A549 (cell line): Measurements from ENCODE around the gene ELK1. TPM values are rescaled to one million over a fixed set of nuclear protein-coding genes. Genes with fewer than 3 reads are reported as not detected.

ENCODE experiments used
- ATAC-seq, 2 experiments: fragments of 200-7000 bp in 1 of 2; fragments of >200 bp in 1 of 2; cut with Nextera tagmentation in 1 of 2; cut with Tn5 transposase in 1 of 2; 3 replicates each; pipeline versions ENCODE4 v1.8.0 to v1.9.1; 2018 to 2020; ENCODE audit warnings: mild to moderate bottlenecking in 1 of 2, moderate library complexity in 1 of 2
- CTCF ChIA-PET: fragments of 300-600 bp; sonication (Branson Sonifier 250); formaldehyde crosslinking; extraction: SDS; loops from one replicate; lab custom pipeline; 2021; ENCODE audit warnings: antibody characterized with exemption, inconsistent platforms; lab: Yijun Ruan, JAX
- POLR2A ChIA-PET: fragments of 350-600 bp; formaldehyde crosslinking; extraction: SDS; loops from one replicate; lab custom pipeline; 2021; ENCODE audit warnings: antibody characterized with exemption, inconsistent platforms; lab: Yijun Ruan, JAX
- DNase-seq, 2 experiments: peaks; one replicate each; pipeline versions ENCODE4 v3.0.0 to v3.0.0-alpha.2; 2011 to 2016; ENCODE audit warnings: low read depth in 1 of 2, low spot score in 1 of 2
- FAIRE-seq: peaks from 2 replicates; lab custom pipeline; 2011; peaks lifted over from hg19 to GRCh38; lab: Jason Lieb, UNC
- H3K27ac ChIP-seq, 2 experiments: fragments of >200 bp; sonication (Bioruptor Twin); formaldehyde crosslinking; 3 replicates each; pipeline ENCODE4 v1.5.1; 2016 to 2017
- H3K4me1 ChIP-seq: fragments of >200 bp; sonication (Bioruptor Twin); formaldehyde crosslinking; 3 replicates; pipeline ENCODE4 v1.6.1; 2016
- H3K4me2 ChIP-seq: fragments of >200 bp; sonication (Bioruptor Twin); formaldehyde crosslinking; 3 replicates; pipeline ENCODE4 v1.6.1; 2016
- H3K4me3 ChIP-seq: fragments of >200 bp; sonication (Bioruptor Twin); formaldehyde crosslinking; 3 replicates; pipeline ENCODE4 v1.5.1; 2016
- H3K9me3 ChIP-seq: fragments of >200 bp; sonication (Bioruptor Twin); formaldehyde crosslinking; 3 replicates; pipeline ENCODE4 v1.6.1; 2016
- EP300 ChIP-seq, 2 experiments: fragments of >200 bp; sonication (Bioruptor Twin); formaldehyde crosslinking; IDR thresholded peaks; 2 replicates in 1 of 2; 3 replicates in 1 of 2; pipeline ENCODE4 v1.6.1; 2016 to 2017
- ESRRA ChIP-seq: fragments of 150-350 bp; IDR thresholded peaks from 2 replicates; pipeline ENCODE4 v1.6.1; 2014; ENCODE audit warnings: mild to moderate bottlenecking, low read length, borderline replicate concordance
- FOSL2 ChIP-seq, 2 experiments: fragments of 450-650 bp in 1 of 2; fragments of >200 bp in 1 of 2; sonication (Bioruptor Twin) in 1 of 2; formaldehyde crosslinking; IDR thresholded peaks; 2 replicates each; pipeline versions ENCODE4 v1.5.0 to v1.6.1; 2016 to 2020; ENCODE audit warnings: mild to moderate bottlenecking in 1 of 2, moderate library complexity in 1 of 2
- FOXS1 ChIP-seq: fragments of 250-450 bp; sonication (Bioruptor Pico); IDR thresholded peaks from 2 replicates; pipeline ENCODE4 v1.5.0; 2020; ENCODE audit warnings: mild to moderate bottlenecking, moderate library complexity
- HDAC2 ChIP-seq: fragments of 200-600 bp; sonication (generic); IDR thresholded peaks from 2 replicates; pipeline ENCODE4 v1.6.1; 2016
- HOXB13 ChIP-seq: fragments of 250-450 bp; sonication (Bioruptor Pico); IDR thresholded peaks from 2 replicates; pipeline ENCODE4 v1.5.0; 2020; ENCODE audit warnings: low read depth, mild to moderate bottlenecking, moderate library complexity
- KDM1A ChIP-seq: fragments of 200-600 bp; sonication (generic); IDR thresholded peaks from 2 replicates; pipeline ENCODE4 v1.6.1; 2016; ENCODE audit warnings: low read depth, mild to moderate bottlenecking
- KDM5A ChIP-seq: fragments of 200-600 bp; sonication (generic); IDR thresholded peaks from 2 replicates; pipeline ENCODE4 v1.6.1; 2016; ENCODE audit warnings: antibody characterized with exemption, mild to moderate bottlenecking
- MAZ ChIP-seq: fragments of 150-350 bp; IDR thresholded peaks from 2 replicates; pipeline ENCODE4 v1.6.1; 2014; ENCODE audit warnings: antibody characterized with exemption, low read depth, low read length, borderline replicate concordance
- NPAS2 ChIP-seq: fragments of 250-450 bp; sonication (Bioruptor Pico); IDR thresholded peaks from 2 replicates; pipeline ENCODE4 v1.8.0; 2022; ENCODE audit warnings: mild to moderate bottlenecking, moderate library complexity, borderline replicate concordance
- POLR2A ChIP-seq: IDR thresholded peaks from 2 replicates; pipeline ENCODE4 v1.6.1; 2012; ENCODE audit warnings: mild to moderate bottlenecking, low read length
- POLR2AphosphoS2 ChIP-seq: conservative IDR thresholded peaks from 2 replicates; pipeline ENCODE4 v1.6.1; 2012; ENCODE audit warnings: low read length, improper control_type of control experiment, inconsistent platforms
- RAD21 ChIP-seq, 2 experiments: fragments of >200 bp in 1 of 2; sonication (Bioruptor Twin) in 1 of 2; formaldehyde crosslinking in 1 of 2; IDR thresholded peaks in 1 of 2; conservative IDR thresholded peaks in 1 of 2; 2 replicates in 1 of 2; 3 replicates in 1 of 2; pipeline ENCODE4 v1.6.1; 2012 to 2018; ENCODE audit warnings: inconsistent platforms in 1 of 2
- SMC3 ChIP-seq: fragments of >200 bp; sonication (Bioruptor Twin); formaldehyde crosslinking; IDR thresholded peaks from 3 replicates; pipeline ENCODE4 v1.6.1; 2018; ENCODE audit warnings: inconsistent platforms
- SREBF2 ChIP-seq: fragments of 450-650 bp; IDR thresholded peaks from 2 replicates; pipeline ENCODE4 v1.6.1; 2014; ENCODE audit warnings: mild to moderate bottlenecking, moderate library complexity
- TFCP2L1 ChIP-seq: fragments of 250-450 bp; sonication (Bioruptor Pico); IDR thresholded peaks from 2 replicates; pipeline ENCODE4 v1.5.0; 2021; ENCODE audit warnings: mild to moderate bottlenecking
- ZC3H11A ChIP-seq: fragments of 450-650 bp; IDR thresholded peaks from 2 replicates; pipeline ENCODE4 v1.6.1; 2014; ENCODE audit warnings: antibody characterized with exemption, mild to moderate bottlenecking
- WGBS: methylation state at CpG from one replicate; pipeline ENCODE4 v1.1.6; 2017; ENCODE audit errors: missing lambda C conversion rate; 5-methylcytosine and 5-hydroxymethylcytosine counted together
- polyA plus RNA-seq, 4 experiments: library from polyadenylated mRNA; depleted of rRNA in 3 of 4; stranded (reverse); fragments of >200 nt; fragmentation: RNase III in 1 of 4; extraction: RNeasy Plus Mini Kit Qiagen cat#74134 plus additional on column Dnase treatment in 1 of 4; gene quantifications; 2 replicates in 3 of 4; 3 replicates in 1 of 4; pipeline ENCODE4 v1.2.3, GENCODE V29; 2011 to 2017
- TF ChIP-seq, protein P1 (sequence below): fragments of 450-650 bp; IDR thresholded peaks from 2 replicates; pipeline ENCODE4 v1.6.1; 2014; ENCODE audit warnings: antibody characterized with exemption
- TF ChIP-seq, protein P2 (sequence below): fragments of 200-600 bp; sonication (generic); IDR thresholded peaks from 2 replicates; pipeline ENCODE4 v1.6.1; 2016; ENCODE audit warnings: antibody characterized with exemption, mild to moderate bottlenecking, moderate library complexity

Gene ELK1
- polyA plus RNA-seq, 2 of the 4 experiments (the other 2 are of a cell fraction) = 14.6 to 23.5 TPM

DNA sequence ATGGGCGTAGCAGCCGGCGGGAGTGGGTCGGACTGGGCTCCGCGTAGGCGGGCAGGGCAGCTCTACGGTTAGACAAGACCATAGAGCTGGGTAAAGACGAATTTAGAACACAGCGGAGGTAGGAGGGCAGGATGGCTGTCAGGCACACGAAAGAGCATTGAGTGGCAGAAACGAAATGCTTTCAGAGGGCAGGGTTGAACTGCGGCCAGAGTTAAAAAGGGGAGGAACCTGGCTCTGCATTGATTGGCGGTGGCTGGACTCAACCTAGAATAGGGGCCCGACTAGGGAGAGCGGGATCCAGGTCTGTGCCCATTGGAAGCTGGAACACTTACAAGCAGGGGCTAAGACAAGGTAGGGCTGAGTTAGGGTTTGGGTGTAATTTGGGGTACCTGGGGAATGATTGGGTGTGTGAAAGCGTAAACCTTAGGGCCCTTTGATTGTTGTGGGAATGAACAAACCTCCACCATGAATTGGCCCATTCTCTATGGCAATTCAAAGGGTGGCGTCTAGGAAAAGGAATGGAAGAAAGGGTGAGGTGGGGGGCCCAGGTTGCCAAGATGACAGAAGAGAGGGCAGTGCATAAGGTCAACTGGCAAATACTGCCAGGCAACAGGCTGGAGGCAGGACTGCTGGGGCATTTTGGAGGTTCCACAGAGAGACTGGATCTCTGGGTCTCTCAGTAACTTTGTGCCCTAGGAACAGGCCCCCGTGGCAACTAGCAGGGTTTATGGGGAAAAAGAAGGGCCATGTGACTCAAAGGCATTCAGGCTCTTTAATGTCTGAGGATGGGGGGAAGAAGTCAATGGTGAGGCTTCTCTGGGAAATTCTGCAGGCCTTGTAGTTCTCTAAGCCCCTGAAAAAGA lies 911 bp upstream of the ELK1 start:
- CTCF ChIA-PET = interaction anchor here (1.0 kb wide), 1 partner anchor 154 kb away, joined by 3 read pairs; no protein-coding TSS in a partner anchor
- peaks cover 18% of the 10 kb centered on the region for H3K4me1 ChIP-seq
- 16% methylated on average over 19 of the region's 19 CpGs for WGBS
- no peaks in the 10 kb centered on the region for H3K9me3 ChIP-seq
- peak overlapping the region; percentile 70 for H3K4me2 ChIP-seq
- peak; percentile 21 to 31; a peak in 4 of 6 replicates for ATAC-seq
- peak overlapping the region; percentile 96 for H3K4me3 ChIP-seq
- FAIRE-seq = no peak
- H3K27ac ChIP-seq = peak overlapping the region; percentile 65 to 87
- no peak for TF ChIP-seq RAD21 (conservative IDR thresholded peaks at IDR 0.05 in 1 of 2, IDR thresholded peaks at IDR 0.05 in 1 of 2)
- TF ChIP-seq, protein P1, sequence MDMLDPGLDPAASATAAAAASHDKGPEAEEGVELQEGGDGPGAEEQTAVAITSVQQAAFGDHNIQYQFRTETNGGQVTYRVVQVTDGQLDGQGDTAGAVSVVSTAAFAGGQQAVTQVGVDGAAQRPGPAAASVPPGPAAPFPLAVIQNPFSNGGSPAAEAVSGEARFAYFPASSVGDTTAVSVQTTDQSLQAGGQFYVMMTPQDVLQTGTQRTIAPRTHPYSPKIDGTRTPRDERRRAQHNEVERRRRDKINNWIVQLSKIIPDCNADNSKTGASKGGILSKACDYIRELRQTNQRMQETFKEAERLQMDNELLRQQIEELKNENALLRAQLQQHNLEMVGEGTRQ = no peak
- TF ChIP-seq SREBF2 = no peak
- no peak for TF ChIP-seq SMC3
- TF ChIP-seq TFCP2L1 (CRISPR knock-in tag) = no peak
- TF ChIP-seq KDM5A = no peak
- no peak for TF ChIP-seq EP300 (IDR thresholded peaks at IDR 0.05)
- no peak for TF ChIP-seq ZC3H11A
- DNase-seq = no peak
- POLR2A ChIA-PET = interaction anchor here (0.9 to 1.3 kb wide), 2 partner anchors 433 to 881 kb away, joined by 3 read pairs; no protein-coding TSS in a partner anchor

DNA sequence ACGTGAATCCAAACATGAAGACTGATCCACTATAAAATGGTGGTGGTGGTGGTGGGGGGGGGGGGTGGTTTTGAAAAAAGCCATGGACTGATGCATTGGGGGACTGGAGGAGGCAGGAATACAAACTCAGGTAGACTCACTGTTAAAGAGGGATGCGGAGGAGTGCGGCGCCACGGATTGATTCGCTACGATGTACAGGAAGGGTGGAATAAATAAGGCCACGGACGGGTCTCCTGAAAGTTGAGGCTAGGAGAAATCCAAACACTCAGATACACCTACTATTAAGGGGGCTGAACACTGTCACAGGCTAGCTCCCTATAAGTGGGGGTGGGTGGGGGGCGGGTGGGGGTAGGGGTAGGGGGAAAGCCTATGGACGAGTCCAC lies 591 bp downstream of the ELK1 start:
- H3K4me3 ChIP-seq = peak overlapping the region; percentile 96
- FAIRE-seq (no peak), ATAC-seq (0 out of 6 replicates have a peak, but pooled peaks of 1 of the 2 experiments have one; percentile 0)
- WGBS = 22% methylated on average over 10 of the region's 11 CpGs
- H3K27ac ChIP-seq = peak overlapping the region; percentile 95 to 96
- CTCF ChIA-PET = no interaction called here
- no peak for TF ChIP-seq NPAS2 (CRISPR knock-in tag)
- TF ChIP-seq, all 56 proteins: peak for 0
- Histone ChIP-seq H3K9me3 (no peaks in the 10 kb centered on the region), H3K4me1 (peaks cover 18% of the 10 kb centered on the region), H3K4me2 (peak overlapping the region; percentile 90)
- no peak for DNase-seq
- POLR2A ChIA-PET = interaction anchor here (0.9 kb wide), 1 partner anchor 187 kb away, joined by 5 read pairs; the partner anchor contains the start of gene ZNF81

DNA sequence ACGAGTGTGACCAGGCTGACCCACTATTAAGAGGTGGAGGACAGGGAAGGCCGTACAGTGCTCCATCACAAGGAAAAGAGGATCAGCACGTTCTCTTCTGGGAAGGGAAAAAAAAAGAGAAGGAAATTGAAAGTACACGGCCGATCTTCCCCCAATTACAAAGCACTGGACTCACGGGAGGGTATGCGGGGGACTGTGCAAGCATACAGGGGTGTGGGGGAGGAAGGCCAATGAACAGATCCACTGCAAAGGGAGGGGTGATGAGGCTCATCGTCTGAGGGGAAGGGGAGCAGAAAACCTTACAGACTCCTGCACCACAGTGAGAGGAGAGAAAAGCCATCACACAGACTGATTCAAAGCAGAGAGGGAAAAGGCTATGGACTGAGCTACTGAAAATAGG lies 1.1 kb downstream of the ELK1 start:
- WGBS = 85% methylated on average over 8 of the region's 8 CpGs
- FAIRE-seq = no peak

More for the DNA sequence above, 1.1 kb downstream of the ELK1 start:
- POLR2A ChIA-PET = no interaction called here
- ATAC-seq = no peak
- no peak for DNase-seq
- peak overlapping the region; percentile 96 for H3K4me3 ChIP-seq
- no peaks in the 10 kb centered on the region for H3K9me3 ChIP-seq
- TF ChIP-seq EP300 (IDR thresholded peaks at IDR 0.05) = no peak
- no peak for TF ChIP-seq FOSL2 (IDR thresholded peaks at IDR 0.05)
- TF ChIP-seq FOSL2 (CRISPR knock-in tag; IDR thresholded peaks at IDR 0.05) = no peak
- TF ChIP-seq, protein P2, sequence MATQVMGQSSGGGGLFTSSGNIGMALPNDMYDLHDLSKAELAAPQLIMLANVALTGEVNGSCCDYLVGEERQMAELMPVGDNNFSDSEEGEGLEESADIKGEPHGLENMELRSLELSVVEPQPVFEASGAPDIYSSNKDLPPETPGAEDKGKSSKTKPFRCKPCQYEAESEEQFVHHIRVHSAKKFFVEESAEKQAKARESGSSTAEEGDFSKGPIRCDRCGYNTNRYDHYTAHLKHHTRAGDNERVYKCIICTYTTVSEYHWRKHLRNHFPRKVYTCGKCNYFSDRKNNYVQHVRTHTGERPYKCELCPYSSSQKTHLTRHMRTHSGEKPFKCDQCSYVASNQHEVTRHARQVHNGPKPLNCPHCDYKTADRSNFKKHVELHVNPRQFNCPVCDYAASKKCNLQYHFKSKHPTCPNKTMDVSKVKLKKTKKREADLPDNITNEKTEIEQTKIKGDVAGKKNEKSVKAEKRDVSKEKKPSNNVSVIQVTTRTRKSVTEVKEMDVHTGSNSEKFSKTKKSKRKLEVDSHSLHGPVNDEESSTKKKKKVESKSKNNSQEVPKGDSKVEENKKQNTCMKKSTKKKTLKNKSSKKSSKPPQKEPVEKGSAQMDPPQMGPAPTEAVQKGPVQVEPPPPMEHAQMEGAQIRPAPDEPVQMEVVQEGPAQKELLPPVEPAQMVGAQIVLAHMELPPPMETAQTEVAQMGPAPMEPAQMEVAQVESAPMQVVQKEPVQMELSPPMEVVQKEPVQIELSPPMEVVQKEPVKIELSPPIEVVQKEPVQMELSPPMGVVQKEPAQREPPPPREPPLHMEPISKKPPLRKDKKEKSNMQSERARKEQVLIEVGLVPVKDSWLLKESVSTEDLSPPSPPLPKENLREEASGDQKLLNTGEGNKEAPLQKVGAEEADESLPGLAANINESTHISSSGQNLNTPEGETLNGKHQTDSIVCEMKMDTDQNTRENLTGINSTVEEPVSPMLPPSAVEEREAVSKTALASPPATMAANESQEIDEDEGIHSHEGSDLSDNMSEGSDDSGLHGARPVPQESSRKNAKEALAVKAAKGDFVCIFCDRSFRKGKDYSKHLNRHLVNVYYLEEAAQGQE = no peak
- no peak for TF ChIP-seq FOXS1 (CRISPR knock-in tag)
- no peak for TF ChIP-seq POLR2AphosphoS2
- TF ChIP-seq POLR2A = no peak
- no peak for TF ChIP-seq ESRRA
- no peak for TF ChIP-seq SREBF2
- no peak for TF ChIP-seq KDM1A
- no peak for TF ChIP-seq ZC3H11A
- no peak for TF ChIP-seq HDAC2
- TF ChIP-seq HOXB13 (CRISPR knock-in tag) = no peak
- no peak for TF ChIP-seq MAZ
- TF ChIP-seq, all 56 proteins: peak for 0
- H3K4me2 ChIP-seq = peak overlapping the region; percentile 90
- peaks cover 18% of the 10 kb centered on the region for H3K4me1 ChIP-seq
- H3K27ac ChIP-seq = peak overlapping the region; percentile 95 to 96; a peak in 4 of 6 replicates
- CTCF ChIA-PET = no interaction called here
